ENCODE data around the gene ZNF846. TPM values are rescaled to one million over a fixed set of nuclear protein-coding genes. Genes with fewer than 3 reads are reported as not detected.

ZNF846 gene
- total and polyA plus RNA-seq, 10 of the 15 experiments (the other 5 are each of a cell fraction or from before 2014, with no cell fraction given), result 0.64 to 4.1 (median 1.6) TPM

DNA sequence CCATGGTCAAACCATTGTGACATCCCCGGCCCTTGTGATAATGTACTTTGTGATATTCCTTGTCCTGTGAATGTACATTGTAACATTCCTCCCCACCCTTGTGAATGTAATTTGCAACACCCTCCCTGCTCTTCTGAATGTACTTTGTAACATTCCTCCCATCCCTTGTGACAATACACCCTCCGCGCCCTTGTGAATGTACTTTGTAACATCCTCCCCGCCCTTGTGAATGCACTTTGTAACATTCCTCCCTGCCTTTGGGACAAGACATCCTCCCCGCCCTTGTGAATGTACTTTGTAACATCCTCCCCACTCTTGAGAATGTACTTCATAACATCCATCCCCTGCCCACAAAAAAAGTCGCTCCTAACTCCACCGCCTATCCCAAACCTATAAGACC is 17.1 kb downstream of the ZNF846 start:
- DNase-seq (ENCODE audit: low read depth, low spot score) (no peak), ATAC-seq (no peak), FAIRE-seq (no peak)
- Histone ChIP-seq H3K27ac (ENCODE audit: control insufficient read depth, insufficient read depth) (no peak overlapping the region), H2AFZ (ENCODE audit: control insufficient read depth, low read depth, low read length) (no peak overlapping the region), H3K4me1 (ENCODE audit: control insufficient read depth, insufficient read depth, low read length) (no peaks in the 10 kb centered on the region), H3K27me3 (replicated peaks in 1 of 2; ENCODE audit: control insufficient read depth in 2 of 2, insufficient read depth in 2 of 2, low read length in 1 of 2) (no peaks in the 10 kb centered on the region), H4K20me1 (ENCODE audit: control insufficient read depth, insufficient read depth) (no peaks in the 10 kb centered on the region), H3K36me3 (ENCODE audit: control insufficient read depth in 2 of 2, insufficient read depth in 2 of 2, low read length in 1 of 2) (no peaks in the 10 kb centered on the region), H3K4me2 (ENCODE audit: control insufficient read depth, insufficient read depth) (no peak overlapping the region), H3K79me2 (ENCODE audit: control insufficient read depth, insufficient read depth, low read length) (no peaks in the 10 kb centered on the region), H3K9me3 (replicated peaks; ENCODE audit: control insufficient read depth, insufficient read depth, low read length) (peaks cover 1% of the 10 kb centered on the region; the same call in 1 of the 3 replicates), H3K4me3 (no peak overlapping the region), H3K9ac (ENCODE audit: control insufficient read depth, insufficient read depth, low read length) (no peak overlapping the region)
- TF ChIP-seq, protein P1, sequence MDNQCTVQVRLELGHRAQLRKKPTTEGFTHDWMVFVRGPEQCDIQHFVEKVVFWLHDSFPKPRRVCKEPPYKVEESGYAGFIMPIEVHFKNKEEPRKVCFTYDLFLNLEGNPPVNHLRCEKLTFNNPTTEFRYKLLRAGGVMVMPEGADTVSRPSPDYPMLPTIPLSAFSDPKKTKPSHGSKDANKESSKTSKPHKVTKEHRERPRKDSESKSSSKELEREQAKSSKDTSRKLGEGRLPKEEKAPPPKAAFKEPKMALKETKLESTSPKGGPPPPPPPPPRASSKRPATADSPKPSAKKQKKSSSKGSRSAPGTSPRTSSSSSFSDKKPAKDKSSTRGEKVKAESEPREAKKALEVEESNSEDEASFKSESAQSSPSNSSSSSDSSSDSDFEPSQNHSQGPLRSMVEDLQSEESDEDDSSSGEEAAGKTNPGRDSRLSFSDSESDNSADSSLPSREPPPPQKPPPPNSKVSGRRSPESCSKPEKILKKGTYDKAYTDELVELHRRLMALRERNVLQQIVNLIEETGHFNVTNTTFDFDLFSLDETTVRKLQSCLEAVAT (IDR thresholded peaks at IDR 0.05), result no peak
- TF ChIP-seq NFIC (IDR thresholded peaks at IDR 0.05; ENCODE audit: low read depth, low read length) (no peak), POLR2A (IDR thresholded peaks at IDR 0.05; ENCODE audit: low read depth, low read length) (no peak), MTA3 (IDR thresholded peaks at IDR 0.05; ENCODE audit: borderline replicate concordance, low read length) (no peak), EGR1 (IDR thresholded peaks at IDR 0.05; ENCODE audit: borderline replicate concordance in 1 of 2, low read depth in 2 of 2, low read length in 2 of 2) (no peak), CHD2 (IDR thresholded peaks at IDR 0.05; ENCODE audit: borderline replicate concordance, low read depth, low read length) (no peak), CHD4 (IDR thresholded peaks at IDR 0.05) (no peak), SMC3 (IDR thresholded peaks at IDR 0.05; ENCODE audit: borderline replicate concordance, low read length) (no peak), ZNF274 (IDR thresholded peaks at IDR 0.05; ENCODE audit: insufficient read depth, insufficient read length) (no peak), BRCA1 (IDR thresholded peaks at IDR 0.05; ENCODE audit: low read depth, low read length) (no peak), ATF7 (IDR thresholded peaks at IDR 0.05; ENCODE audit: low read depth) (no peak), ZZZ3 (IDR thresholded peaks at IDR 0.05; ENCODE audit: control insufficient read depth, insufficient read length, low read depth) (no peak), CHD1 (IDR thresholded peaks at IDR 0.05; ENCODE audit: low read depth, low read length) (no peak), SMARCA5 (IDR thresholded peaks at IDR 0.05) (no peak)
- TF ChIP-seq, protein P2, sequence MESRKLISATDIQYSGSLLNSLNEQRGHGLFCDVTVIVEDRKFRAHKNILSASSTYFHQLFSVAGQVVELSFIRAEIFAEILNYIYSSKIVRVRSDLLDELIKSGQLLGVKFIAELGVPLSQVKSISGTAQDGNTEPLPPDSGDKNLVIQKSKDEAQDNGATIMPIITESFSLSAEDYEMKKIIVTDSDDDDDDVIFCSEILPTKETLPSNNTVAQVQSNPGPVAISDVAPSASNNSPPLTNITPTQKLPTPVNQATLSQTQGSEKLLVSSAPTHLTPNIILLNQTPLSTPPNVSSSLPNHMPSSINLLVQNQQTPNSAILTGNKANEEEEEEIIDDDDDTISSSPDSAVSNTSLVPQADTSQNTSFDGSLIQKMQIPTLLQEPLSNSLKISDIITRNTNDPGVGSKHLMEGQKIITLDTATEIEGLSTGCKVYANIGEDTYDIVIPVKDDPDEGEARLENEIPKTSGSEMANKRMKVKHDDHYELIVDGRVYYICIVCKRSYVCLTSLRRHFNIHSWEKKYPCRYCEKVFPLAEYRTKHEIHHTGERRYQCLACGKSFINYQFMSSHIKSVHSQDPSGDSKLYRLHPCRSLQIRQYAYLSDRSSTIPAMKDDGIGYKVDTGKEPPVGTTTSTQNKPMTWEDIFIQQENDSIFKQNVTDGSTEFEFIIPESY (IDR thresholded peaks at IDR 0.05), result no peak
- TF ChIP-seq, protein P3, sequence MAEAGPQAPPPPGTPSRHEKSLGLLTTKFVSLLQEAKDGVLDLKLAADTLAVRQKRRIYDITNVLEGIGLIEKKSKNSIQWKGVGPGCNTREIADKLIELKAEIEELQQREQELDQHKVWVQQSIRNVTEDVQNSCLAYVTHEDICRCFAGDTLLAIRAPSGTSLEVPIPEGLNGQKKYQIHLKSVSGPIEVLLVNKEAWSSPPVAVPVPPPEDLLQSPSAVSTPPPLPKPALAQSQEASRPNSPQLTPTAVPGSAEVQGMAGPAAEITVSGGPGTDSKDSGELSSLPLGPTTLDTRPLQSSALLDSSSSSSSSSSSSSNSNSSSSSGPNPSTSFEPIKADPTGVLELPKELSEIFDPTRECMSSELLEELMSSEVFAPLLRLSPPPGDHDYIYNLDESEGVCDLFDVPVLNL (IDR thresholded peaks at IDR 0.05; ENCODE audit: low read depth, low read length), result no peak
- TF ChIP-seq, protein P4, sequence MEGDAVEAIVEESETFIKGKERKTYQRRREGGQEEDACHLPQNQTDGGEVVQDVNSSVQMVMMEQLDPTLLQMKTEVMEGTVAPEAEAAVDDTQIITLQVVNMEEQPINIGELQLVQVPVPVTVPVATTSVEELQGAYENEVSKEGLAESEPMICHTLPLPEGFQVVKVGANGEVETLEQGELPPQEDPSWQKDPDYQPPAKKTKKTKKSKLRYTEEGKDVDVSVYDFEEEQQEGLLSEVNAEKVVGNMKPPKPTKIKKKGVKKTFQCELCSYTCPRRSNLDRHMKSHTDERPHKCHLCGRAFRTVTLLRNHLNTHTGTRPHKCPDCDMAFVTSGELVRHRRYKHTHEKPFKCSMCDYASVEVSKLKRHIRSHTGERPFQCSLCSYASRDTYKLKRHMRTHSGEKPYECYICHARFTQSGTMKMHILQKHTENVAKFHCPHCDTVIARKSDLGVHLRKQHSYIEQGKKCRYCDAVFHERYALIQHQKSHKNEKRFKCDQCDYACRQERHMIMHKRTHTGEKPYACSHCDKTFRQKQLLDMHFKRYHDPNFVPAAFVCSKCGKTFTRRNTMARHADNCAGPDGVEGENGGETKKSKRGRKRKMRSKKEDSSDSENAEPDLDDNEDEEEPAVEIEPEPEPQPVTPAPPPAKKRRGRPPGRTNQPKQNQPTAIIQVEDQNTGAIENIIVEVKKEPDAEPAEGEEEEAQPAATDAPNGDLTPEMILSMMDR (IDR thresholded peaks at IDR 0.05 in 2 of 3, conservative IDR thresholded peaks at IDR 0.05 in 1 of 3; ENCODE audit: control insufficient read depth in 2 of 3, extremely low read depth in 1 of 3, insufficient read depth in 1 of 3, low read depth in 3 of 3, low read length in 3 of 3), result no peak
- WGBS (ENCODE audit: insufficient coverage, insufficient replicate concordance, low lambda C conversion rate, missing lambda C conversion rate), result 75% methylated on average over 7 of the region's 7 CpGs
- ChIA-PET POLR2A (no interaction called here), RAD21 (ENCODE audit: unreplicated experiment) (no interaction called here), CTCF (no interaction called here), SMC1A (ENCODE audit: uncharacterized antibody, unreplicated experiment) (no interaction called here)
- BruUV-seq (replicated peaks), result no TSS peak
- in situ Hi-C loops (cut with MboI) (no loop called here), intact Hi-C loops (cut with micrococcal nuclease; ENCODE audit: unreplicated experiment) (no loop called here)

All from GM12878 (cell line).